GM20431 (cell line): ENCODE results near the gene FXYD5.
"Not testable (repeated sequence)": the region's sequence is repeated elsewhere in the genome, so short reads cannot be mapped to it uniquely, and the experiment has no call there.

Source experiments
- in situ Hi-C: fragments of 300-500 bp; cut with MseI, MboI; formaldehyde crosslinking; loops from one replicate; pipeline ENCODE4 v1.15.0; 2020; ENCODE audit warnings: low sequenced_read_pairs; ENCODE audit not compliant: unreplicated experiment

Gene FXYD5

GRCh38 chr19:35119578-35120155, 34.9 kb upstream of the FXYD5 start:
- in situ Hi-C loops: no loop called here

- in situ Hi-C loops: no loop called here
Observed at GRCh38 chr19:35120492-35120891, 34.0 kb upstream of the FXYD5 start.

DNA sequence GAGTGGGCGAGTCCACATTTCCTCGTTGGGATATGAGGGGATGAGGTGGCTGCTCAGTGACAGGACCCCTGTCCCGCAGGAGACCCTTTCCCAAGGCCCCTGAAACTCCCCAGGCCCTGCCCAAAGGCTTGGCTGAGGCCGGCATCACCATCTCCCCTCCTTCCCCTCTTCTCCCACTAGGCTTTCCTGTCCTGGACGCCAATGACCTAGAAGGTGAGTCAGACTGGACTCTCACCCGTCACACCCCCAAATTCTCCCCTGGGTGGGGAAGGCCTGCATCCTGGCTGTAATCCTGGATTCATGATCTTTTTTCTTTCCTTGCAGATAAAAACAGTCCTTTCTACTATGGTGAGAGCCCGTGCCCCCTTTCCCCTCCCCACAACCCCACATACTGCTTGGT, 33.6 kb upstream of the FXYD5 start:
- in situ Hi-C loops: no loop called here

GRCh38 chr19:35122687-35123551, 31.6 kb upstream of the FXYD5 start:
- in situ Hi-C loops: no loop called here

DNA sequence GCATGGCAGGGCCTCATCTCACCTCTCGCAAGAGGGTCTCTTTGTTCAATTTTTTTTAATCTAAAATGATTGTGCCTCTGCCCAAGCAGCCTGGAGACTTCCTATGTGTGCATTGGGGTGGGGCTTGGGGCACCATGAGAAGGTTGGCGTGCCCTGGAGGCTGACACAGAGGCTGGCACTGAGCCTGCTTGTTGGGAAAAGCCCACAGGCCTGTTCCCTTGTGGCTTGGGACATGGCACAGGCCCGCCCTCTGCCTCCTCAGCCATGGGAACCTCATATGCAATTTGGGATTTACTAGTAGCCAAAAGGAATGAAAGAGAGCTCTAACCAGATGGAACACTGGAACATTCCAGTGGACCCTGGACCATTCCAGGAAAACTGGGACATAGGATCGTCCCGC, 31.0 kb upstream of the FXYD5 start:
- in situ Hi-C loops: no loop called here

- in situ Hi-C loops: no loop called here
Observed at GRCh38 chr19:35124098-35125060, 30.2 kb upstream of the FXYD5 start.

DNA sequence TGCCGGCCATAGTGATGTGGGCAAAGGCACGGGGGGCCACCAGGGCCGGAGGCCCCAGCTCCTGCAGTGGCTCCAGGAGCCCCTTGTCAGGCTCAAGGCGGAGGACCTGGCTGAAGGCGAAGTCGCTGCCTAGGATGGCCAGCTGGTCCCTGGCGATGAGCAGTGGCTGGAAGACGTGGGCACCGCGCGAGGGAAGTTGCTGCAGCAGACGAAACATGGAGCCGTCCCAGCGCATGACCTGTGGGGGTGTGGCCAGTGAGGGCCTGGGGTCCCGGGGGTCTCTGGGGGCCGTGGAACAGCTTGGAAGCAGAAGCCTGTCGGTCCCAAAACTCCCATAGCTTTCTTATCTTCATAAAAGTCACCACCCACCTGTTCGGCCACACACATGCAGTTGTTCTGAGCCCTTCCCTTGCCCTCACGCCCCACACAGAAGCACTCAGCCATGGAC, 29.2 kb upstream of the FXYD5 start:
- in situ Hi-C loops: no loop called here

DNA sequence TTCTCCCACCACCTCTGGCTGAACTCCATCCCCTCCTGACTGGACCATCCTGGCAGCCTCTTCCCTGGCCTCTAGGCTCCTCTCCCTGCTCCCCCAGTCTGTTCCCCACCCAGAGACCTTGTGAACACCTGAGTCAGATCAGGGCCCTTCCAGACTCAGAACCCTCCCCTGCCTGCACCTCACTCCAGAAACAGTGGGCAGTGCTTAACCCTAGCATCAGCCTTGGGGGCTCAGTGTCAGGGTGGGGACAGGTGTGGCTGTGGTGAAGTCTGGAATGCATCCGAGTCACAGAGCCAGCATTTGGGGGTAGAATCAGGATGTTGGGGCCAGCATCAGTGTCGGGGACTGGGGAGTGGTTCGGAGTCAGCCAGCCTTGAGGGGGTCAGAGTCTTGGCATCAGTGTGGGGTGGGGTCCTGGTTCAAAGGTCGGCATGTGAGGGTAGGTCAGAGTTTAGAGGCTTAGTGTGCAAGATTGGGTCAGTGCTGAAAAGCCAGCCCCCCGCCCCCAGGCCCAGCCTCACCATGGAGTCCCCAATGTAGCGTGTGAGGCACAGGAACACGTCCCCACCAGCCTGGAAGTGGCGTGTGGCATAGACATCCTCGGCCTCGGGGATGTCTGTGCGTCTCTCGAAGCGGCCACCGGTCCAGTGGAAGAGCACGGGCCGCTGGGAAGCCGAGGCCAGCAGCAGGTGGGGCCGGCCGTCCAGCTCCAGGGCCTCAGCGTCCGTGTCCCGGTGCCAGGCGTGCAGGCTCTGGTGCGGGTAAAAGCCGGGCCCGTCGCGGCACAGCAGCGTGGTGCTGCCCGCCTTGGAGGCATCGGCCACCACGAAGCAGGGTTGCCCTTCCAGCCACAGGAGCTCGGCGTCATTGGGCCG, 28.5 kb upstream of the FXYD5 start:
- in situ Hi-C loops: no loop called here

DNA sequence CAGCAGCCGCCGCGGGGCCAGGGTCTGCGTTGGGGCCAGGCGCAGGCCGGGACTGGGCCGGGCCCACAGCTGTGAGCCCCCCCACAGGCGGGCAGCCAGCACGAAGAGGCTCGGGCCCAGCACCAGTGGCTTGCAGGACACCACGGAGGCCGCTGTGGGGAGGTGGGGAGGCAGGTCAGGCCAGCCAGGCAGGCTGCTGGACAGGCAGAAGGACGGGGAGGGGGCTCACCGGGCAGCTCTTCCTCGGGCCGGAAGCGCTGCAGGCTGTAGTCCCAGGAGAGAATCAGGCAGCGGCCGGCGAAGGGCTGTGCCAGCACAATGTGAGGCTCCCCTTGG, 27.9 kb upstream of the FXYD5 start:
- in situ Hi-C loops: no loop called here

GRCh38 chr19:35127871-35128270, 26.7 kb upstream of the FXYD5 start:
- in situ Hi-C loops: no loop called here

DNA sequence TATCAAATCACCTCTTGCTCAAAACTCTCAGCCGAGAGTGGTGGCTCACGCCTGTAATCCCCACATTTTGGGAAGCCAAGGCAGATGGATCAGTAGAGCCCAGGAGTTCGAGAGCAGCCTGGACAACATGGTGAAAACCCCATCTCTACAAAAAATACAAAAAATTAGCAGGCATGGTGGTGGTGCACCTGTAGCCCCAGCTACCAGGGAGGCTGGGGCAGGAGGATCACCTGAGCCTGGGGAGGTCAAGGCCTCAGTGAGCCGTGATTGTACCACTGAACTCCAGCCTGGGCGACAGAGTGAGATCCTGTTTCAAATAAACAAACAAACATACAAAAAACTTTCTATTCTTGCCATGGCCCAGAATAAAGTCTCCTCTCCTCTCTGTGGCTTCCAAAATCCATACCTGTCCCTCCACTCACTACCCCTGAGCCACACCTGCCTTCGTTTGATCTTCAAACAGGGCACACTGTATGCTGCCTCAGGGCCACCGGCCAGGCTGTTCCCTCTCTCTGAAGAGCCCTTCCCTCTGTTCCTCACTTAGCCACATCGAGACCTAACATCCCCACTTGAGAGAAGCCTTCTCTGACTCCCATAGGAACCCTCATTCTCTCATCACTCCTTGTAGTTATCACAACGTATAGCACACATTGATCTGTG, 26.0 kb upstream of the FXYD5 start:
- in situ Hi-C loops: no loop called here

- in situ Hi-C loops: not testable (repeated sequence)
Observed at GRCh38 chr19:35129724-35130274, 24.7 kb upstream of the FXYD5 start.

DNA sequence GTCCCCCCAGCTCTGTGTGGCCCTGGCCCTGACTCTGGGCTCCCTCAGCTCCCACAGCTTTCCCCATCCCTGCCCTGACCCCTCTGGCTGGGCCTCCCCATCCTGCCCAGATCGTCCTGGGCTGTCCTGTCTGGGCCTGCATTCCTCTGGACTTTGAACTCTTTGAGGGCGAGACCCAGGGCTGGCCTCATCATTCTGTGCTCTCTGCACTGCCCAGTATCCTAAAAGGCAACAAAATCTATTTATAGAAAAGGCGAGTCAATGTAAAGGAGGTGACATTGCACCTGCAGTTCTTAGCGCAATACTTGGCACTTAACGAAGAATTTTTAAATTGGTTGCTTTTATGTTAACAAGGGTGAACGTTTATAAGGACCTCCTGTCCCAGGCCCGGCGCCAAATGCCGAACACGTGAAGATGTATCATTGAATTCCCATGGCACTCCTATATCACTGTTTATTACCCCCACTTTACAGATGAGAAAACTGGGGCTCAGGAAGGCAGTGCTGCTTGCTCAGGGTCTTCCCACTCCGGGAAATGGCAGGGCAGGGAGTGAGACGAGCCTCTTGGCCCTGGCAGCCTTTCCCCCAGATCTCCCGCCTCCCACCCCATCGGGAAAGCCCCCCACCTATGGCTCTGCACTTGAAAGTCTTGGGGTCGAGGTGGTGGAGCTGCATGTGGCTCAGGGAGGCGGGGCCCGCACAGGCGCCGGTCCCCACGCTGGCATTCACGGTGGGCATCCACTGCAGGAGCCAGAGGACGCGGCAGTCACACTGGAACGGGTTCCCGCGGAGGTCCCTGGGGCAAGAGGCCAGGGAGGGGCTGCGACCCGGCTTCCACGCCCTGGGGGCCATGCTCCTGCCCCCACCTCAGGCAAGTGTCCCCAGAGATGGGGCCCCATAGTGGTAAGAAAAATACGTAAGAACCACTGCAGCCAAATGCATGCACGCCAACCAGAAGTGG, 23.5 kb upstream of the FXYD5 start:
- in situ Hi-C loops: no loop called here

GRCh38 chr19:35132254-35132653, 22.3 kb upstream of the FXYD5 start:
- in situ Hi-C loops: no loop called here

GRCh38 chr19:35133826-35134225, 20.7 kb upstream of the FXYD5 start:
- in situ Hi-C loops: no loop called here

DNA sequence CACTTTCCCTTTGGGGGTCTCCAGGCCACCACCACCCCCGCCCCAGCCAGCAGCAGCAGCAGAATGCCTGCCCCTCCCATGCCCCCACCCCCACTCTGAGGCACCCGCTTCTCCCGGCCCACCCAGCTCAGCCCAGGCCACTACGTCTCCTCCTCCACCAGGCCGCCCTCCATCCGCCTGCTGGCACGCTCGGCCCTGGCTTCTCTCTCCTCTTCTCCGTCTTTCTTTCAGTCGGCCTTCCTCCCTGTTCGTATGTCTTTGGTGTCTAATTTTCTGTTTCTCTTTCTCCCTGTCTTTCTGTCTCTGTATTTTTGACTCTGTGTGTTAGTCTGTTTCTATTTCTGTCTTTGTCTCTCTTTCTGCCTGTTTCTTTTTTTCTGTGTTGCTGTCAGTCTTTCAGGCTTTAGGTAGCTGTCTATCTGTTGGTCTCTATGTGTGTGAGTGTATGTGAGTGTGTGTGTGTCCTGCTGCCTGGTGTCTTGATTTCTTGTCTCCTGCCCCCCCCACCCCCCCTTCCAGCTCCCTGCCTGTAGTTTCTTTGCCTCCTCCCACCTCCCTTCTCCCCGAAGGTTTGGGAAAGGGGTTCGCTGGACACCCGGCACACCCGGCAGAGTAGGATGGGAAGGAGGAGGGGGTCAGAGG, 19.8 kb upstream of the FXYD5 start, which contains the start of gene LGI4:
TSS of gene LGI4 (minus strand) at position 459 of the 642 bp plus-strand sequence. CDS start at position 80, 379 bp downstream.
- in situ Hi-C loops: no loop called here

DNA sequence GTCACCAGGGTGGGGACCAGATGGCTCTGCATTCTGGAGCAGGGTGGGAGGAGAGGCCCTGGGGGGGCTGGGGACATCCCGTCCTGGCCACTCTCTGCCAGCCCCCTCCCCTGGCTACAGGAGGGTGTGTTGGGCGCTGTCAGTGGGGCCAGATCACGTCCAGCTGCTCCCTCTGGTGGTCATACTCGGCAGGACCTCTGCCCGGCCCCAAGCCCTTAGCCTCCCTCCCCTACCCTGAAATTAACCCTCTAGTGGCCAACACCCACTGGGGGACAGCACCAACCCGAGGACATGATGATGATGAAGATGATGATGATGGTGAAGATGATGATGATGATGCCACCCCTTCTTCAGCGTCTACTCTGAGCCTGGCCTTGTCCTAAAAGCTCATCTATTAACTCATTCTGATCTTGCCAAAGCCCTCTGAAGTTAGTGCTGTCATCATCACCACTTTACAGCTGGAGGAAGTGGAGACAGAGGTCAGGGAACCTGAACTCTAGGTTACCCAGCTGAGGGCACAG, 19.1 kb upstream of the FXYD5 start:
- in situ Hi-C loops: no loop called here
